NCI-H446 (cell line): Measurements from ENCODE around the gene NPAS2.

ENCODE experiments used
- DNase-seq, 2 experiments: peaks; one replicate each; lab custom pipeline; 2025; lab: John Stamatoyannopoulos, UW

Gene NPAS2

GRCh38 chr2:100989666-100990065 is 169.7 kb downstream of the NPAS2 start:
- no peak for DNase-seq

- no peak for DNase-seq
Measured at GRCh38 chr2:100990166-100990565, 170.2 kb downstream of the NPAS2 start.

GRCh38 chr2:100990650-100991403 is 170.9 kb downstream of the NPAS2 start:
- no peak for DNase-seq

DNA sequence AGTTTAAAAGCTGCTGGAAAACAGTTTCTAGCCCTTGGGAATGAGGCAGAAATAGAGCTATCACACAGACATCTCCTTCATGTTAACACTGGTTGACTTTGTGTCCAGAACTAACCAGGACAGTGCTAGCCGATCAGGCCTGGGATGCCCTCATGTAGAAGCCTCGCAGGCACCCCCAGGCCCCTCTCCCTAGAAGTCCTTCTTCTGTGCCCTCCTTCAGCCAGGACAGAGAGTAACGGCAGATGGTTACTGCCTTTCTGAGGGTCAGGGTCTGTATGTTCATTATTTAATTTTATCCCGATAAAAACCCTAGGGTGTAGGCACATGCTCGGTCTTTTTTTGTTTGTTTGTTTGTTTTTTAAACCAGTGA is 171.4 kb downstream of the NPAS2 start:
- DNase-seq: no peak

DNA sequence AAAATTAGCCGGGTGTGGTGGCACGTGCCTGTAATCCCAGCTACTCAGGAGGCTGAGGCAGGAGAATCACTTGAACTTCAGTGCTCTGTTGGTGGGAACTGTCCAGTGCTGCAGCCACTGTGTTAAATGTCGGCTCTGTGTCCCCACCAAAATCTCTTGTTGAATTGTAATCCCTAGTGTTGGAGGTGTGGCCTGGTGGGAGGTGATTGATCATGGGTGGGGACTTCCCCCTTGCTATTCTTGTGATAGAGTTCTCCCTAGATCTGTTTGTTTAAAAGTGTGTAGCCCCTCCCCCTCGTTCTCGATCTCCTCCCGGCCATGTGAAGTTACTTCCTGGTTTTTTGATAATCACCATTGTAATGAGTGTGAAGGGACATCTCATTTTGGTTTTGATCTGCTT is 172.3 kb downstream of the NPAS2 start:
- DNase-seq: no peak

GRCh38 chr2:100993294-100993693 is 173.4 kb downstream of the NPAS2 start:
- DNase-seq: no peak

- DNase-seq: no peak
Measured at GRCh38 chr2:100995309-100996075, 175.6 kb downstream of the NPAS2 start.

DNA sequence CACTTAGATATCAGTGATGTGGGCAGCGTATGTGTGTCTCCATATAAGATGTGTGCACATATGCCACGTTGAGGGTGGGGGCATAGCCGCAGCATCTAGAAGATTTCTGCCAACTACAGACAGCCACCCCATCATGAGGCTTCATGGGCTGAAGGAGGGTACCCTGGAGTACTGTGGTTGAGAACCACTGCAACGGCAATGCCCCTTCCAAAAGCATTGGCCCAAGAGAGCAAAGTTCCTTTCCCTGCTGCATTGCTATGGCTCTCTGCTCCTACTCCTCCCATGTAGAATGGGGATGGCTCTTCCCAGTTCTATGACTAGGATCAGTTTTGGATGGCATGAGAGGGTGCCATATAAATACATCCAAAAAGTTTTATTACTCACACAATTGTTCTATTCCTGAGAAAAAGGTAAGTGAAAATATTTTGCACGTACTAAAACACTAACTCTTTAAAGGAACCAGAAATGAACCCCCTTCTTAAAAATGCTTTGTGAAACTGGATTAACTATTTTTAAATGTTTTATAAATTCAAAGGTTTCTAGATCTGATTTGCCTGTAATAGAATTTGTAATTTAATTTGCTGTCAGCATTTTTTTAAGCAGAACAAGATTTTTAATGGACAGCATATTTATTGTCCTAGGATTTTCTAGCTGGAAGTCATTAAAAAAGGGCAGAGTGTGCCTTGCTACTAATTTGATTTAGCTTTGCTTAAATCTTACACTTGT is 177.7 kb downstream of the NPAS2 start:
- no peak for DNase-seq

DNA sequence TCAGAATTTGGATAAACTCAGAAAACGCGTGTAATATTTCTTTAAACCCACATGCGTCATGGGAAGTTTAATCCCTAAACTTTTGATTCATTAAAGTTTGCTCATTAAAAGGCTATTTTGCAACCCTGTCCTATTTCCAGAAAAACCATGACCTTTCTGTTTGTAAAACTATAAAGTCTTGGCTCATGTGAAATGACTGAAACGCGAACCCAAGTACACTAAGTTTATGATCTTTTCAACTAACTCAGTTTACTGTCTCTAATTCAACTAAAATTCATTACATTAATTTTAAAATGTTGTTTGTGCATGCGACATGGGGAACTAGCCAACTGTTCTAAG is 178.3 kb downstream of the NPAS2 start:
- DNase-seq: no peak

- no peak for DNase-seq
Measured at GRCh38 chr2:100999995-101000394, 180.1 kb downstream of the NPAS2 start.

GRCh38 chr2:101001691-101002561 is 182.0 kb downstream of the NPAS2 start, which contains the start of gene RPL31:
Gene RPL31 (plus strand): TSS chr2:101002289. CDS start chr2:101002702, 413 bp downstream.
- DNase-seq: peak; percentile 94 to 95

DNA sequence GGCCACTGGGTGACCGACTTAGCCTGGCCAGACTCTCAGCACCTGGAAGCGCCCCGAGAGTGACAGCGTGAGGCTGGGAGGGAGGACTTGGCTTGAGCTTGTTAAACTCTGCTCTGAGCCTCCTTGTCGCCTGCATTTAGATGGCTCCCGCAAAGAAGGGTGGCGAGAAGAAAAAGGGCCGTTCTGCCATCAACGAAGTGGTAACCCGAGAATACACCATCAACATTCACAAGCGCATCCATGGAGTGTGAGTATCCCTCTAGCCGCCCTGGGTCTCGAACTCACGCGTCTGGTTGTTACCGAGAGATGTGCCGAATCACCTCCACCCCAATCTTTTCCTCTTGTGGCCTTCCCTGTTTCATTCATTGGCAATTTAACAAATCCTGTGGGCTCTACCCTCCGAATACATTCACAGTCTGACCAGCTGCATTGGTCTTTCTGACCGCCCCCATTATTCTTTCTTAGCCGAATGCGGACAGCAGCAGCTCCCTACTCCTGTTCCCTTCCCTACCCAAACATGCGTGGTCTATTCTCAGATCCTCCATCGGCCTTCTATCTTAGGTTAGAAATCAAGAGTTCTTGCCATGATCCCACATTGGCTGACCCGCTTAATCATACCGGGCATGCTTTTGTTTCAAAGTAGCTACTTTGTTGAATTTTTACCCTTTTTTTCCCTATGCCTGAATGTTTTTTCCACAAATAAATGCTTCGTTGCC is 182.8 kb downstream of the NPAS2 start:
- DNase-seq: no peak

- DNase-seq: no peak
Measured at GRCh38 chr2:101003278-101003775, 183.4 kb downstream of the NPAS2 start.

DNA sequence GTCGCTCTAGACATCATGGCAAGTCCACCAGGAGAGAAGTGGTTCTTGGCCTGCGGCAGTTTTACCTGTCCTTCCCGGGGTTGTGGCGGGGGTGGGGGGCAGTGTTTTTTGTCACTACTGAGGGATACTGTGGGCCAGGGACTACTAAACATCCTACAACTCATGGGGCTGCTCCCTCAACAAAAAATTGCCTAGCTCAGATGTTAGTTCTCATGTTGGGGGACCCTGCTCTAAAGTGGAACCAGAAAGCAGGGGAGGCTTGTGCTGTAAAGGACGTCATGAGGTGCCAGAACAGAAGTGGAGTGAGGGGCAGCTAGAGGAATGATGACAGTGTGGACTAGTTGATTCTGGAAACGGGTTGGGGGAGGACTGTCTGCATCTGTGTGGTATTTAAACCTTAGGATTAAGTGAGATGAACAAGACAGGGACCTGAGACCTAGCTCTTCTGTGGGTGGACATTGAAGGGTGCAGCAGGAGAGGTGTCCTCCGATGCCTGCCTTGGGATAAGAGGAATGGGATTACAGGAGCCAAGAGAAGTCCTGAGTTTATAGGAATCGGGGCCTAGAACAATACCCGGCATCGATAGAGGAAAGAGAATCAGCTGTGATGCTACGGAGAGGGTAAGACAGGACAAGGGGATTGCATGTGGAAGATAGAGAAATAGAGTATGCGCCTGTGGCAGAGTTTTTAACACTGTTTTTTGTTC is 184.8 kb downstream of the NPAS2 start:
- no peak for DNase-seq

GRCh38 chr2:101006065-101006715 is 186.3 kb downstream of the NPAS2 start:
- no peak for DNase-seq

GRCh38 chr2:101007415-101008345 is 187.7 kb downstream of the NPAS2 start:
- DNase-seq: no peak

- DNase-seq: no peak
Measured at GRCh38 chr2:101011152-101011551, 191.2 kb downstream of the NPAS2 start.

GRCh38 chr2:101012054-101012705 is 192.2 kb downstream of the NPAS2 start:
- DNase-seq: no peak
